Measurements from ENCODE around the gene HBZ. TPM values are rescaled to one million over a fixed set of nuclear protein-coding genes. Genes with fewer than 3 reads are reported as not detected.
A peak's percentile ranks its signal among the peaks of the same experiment; 100 is the strongest.

Gene HBZ
- total and polyA plus RNA-seq, 9 of the 15 experiments (the other 6 are each of a cell fraction or from before 2014, with no cell fraction given): 58.0 to 610 (median 113) TPM

DNA sequence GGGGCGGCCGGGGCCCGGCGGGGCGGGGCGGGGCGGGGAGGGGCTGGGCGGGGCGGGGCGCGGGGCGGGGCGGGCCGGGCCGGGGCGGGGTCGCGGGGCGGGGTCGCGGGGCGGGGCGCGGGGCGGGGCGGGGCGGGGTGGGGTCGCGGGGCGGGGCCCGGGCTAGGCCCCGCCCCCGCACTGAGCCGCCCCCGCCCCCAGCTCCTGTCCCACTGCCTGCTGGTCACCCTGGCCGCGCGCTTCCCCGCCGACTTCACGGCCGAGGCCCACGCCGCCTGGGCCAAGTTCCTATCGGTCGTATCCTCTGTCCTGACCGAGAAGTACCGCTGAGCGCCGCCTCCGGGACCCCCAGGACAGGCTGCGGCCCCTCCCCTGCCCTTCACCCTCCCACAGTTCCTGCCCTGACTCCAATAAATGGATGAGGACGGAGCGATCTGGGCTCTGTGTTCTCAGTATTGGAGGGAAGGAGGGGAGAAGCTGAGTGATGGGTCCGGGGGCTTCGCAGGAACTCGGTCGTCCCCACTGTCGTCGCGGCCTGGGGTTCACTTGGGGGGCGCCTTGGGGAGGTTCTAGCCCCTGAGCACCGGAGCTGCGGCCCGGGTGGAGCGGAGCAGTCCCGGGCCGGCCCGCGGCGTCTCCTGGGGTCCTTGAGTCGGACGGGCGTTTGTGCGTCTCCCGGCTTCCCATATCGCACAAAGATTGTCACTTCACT is 12.5 kb downstream of the HBZ start (continued):
- TF ChIP-seq, protein P1, sequence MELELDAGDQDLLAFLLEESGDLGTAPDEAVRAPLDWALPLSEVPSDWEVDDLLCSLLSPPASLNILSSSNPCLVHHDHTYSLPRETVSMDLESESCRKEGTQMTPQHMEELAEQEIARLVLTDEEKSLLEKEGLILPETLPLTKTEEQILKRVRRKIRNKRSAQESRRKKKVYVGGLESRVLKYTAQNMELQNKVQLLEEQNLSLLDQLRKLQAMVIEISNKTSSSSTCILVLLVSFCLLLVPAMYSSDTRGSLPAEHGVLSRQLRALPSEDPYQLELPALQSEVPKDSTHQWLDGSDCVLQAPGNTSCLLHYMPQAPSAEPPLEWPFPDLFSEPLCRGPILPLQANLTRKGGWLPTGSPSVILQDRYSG (tag; conservative IDR thresholded peaks at IDR 0.05; ENCODE audit: low read depth): no peak
- TF ChIP-seq, protein P2, sequence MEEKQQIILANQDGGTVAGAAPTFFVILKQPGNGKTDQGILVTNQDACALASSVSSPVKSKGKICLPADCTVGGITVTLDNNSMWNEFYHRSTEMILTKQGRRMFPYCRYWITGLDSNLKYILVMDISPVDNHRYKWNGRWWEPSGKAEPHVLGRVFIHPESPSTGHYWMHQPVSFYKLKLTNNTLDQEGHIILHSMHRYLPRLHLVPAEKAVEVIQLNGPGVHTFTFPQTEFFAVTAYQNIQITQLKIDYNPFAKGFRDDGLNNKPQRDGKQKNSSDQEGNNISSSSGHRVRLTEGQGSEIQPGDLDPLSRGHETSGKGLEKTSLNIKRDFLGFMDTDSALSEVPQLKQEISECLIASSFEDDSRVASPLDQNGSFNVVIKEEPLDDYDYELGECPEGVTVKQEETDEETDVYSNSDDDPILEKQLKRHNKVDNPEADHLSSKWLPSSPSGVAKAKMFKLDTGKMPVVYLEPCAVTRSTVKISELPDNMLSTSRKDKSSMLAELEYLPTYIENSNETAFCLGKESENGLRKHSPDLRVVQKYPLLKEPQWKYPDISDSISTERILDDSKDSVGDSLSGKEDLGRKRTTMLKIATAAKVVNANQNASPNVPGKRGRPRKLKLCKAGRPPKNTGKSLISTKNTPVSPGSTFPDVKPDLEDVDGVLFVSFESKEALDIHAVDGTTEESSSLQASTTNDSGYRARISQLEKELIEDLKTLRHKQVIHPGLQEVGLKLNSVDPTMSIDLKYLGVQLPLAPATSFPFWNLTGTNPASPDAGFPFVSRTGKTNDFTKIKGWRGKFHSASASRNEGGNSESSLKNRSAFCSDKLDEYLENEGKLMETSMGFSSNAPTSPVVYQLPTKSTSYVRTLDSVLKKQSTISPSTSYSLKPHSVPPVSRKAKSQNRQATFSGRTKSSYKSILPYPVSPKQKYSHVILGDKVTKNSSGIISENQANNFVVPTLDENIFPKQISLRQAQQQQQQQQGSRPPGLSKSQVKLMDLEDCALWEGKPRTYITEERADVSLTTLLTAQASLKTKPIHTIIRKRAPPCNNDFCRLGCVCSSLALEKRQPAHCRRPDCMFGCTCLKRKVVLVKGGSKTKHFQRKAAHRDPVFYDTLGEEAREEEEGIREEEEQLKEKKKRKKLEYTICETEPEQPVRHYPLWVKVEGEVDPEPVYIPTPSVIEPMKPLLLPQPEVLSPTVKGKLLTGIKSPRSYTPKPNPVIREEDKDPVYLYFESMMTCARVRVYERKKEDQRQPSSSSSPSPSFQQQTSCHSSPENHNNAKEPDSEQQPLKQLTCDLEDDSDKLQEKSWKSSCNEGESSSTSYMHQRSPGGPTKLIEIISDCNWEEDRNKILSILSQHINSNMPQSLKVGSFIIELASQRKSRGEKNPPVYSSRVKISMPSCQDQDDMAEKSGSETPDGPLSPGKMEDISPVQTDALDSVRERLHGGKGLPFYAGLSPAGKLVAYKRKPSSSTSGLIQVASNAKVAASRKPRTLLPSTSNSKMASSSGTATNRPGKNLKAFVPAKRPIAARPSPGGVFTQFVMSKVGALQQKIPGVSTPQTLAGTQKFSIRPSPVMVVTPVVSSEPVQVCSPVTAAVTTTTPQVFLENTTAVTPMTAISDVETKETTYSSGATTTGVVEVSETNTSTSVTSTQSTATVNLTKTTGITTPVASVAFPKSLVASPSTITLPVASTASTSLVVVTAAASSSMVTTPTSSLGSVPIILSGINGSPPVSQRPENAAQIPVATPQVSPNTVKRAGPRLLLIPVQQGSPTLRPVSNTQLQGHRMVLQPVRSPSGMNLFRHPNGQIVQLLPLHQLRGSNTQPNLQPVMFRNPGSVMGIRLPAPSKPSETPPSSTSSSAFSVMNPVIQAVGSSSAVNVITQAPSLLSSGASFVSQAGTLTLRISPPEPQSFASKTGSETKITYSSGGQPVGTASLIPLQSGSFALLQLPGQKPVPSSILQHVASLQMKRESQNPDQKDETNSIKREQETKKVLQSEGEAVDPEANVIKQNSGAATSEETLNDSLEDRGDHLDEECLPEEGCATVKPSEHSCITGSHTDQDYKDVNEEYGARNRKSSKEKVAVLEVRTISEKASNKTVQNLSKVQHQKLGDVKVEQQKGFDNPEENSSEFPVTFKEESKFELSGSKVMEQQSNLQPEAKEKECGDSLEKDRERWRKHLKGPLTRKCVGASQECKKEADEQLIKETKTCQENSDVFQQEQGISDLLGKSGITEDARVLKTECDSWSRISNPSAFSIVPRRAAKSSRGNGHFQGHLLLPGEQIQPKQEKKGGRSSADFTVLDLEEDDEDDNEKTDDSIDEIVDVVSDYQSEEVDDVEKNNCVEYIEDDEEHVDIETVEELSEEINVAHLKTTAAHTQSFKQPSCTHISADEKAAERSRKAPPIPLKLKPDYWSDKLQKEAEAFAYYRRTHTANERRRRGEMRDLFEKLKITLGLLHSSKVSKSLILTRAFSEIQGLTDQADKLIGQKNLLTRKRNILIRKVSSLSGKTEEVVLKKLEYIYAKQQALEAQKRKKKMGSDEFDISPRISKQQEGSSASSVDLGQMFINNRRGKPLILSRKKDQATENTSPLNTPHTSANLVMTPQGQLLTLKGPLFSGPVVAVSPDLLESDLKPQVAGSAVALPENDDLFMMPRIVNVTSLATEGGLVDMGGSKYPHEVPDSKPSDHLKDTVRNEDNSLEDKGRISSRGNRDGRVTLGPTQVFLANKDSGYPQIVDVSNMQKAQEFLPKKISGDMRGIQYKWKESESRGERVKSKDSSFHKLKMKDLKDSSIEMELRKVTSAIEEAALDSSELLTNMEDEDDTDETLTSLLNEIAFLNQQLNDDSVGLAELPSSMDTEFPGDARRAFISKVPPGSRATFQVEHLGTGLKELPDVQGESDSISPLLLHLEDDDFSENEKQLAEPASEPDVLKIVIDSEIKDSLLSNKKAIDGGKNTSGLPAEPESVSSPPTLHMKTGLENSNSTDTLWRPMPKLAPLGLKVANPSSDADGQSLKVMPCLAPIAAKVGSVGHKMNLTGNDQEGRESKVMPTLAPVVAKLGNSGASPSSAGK (IDR thresholded peaks at IDR 0.05): peak; percentile 37; the same call in 1 of the 2 replicates
- TF ChIP-seq NR1H2 (CRISPR knock-in tag; IDR thresholded peaks at IDR 0.05): no peak
- no peak for TF ChIP-seq ZNF431 (CRISPR knock-in tag; IDR thresholded peaks at IDR 0.05)
- no peak for TF ChIP-seq HSF4 (CRISPR knock-in tag; IDR thresholded peaks at IDR 0.05; ENCODE audit: borderline replicate concordance)
- TF ChIP-seq ZBTB1 (CRISPR knock-in tag; IDR thresholded peaks at IDR 0.05; ENCODE audit: borderline replicate concordance, low read depth): no peak
- TF ChIP-seq ZNF253 (CRISPR knock-in tag; conservative IDR thresholded peaks at IDR 0.05): no peak
- TF ChIP-seq, protein P3, sequence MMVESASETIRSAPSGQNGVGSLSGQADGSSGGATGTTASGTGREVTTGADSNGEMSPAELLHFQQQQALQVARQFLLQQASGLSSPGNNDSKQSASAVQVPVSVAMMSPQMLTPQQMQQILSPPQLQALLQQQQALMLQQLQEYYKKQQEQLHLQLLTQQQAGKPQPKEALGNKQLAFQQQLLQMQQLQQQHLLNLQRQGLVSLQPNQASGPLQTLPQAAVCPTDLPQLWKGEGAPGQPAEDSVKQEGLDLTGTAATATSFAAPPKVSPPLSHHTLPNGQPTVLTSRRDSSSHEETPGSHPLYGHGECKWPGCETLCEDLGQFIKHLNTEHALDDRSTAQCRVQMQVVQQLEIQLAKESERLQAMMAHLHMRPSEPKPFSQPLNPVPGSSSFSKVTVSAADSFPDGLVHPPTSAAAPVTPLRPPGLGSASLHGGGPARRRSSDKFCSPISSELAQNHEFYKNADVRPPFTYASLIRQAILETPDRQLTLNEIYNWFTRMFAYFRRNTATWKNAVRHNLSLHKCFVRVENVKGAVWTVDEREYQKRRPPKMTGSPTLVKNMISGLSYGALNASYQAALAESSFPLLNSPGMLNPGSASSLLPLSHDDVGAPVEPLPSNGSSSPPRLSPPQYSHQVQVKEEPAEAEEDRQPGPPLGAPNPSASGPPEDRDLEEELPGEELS (CRISPR knock-in tag; IDR thresholded peaks at IDR 0.05; ENCODE audit: borderline replicate concordance): no peak
- TF ChIP-seq, protein P4, sequence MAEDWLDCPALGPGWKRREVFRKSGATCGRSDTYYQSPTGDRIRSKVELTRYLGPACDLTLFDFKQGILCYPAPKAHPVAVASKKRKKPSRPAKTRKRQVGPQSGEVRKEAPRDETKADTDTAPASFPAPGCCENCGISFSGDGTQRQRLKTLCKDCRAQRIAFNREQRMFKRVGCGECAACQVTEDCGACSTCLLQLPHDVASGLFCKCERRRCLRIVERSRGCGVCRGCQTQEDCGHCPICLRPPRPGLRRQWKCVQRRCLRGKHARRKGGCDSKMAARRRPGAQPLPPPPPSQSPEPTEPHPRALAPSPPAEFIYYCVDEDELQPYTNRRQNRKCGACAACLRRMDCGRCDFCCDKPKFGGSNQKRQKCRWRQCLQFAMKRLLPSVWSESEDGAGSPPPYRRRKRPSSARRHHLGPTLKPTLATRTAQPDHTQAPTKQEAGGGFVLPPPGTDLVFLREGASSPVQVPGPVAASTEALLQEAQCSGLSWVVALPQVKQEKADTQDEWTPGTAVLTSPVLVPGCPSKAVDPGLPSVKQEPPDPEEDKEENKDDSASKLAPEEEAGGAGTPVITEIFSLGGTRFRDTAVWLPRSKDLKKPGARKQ (CRISPR knock-in tag; IDR thresholded peaks at IDR 0.05): 0 out of 2 replicates have a peak, but pooled peaks have one; percentile 58
- TF ChIP-seq TSC22D4 (tag; IDR thresholded peaks at IDR 0.05): no peak
